Thyroid gland (tissue), 4 donors: ENCODE results near the gene MOG.

Experiments
- CTCF ChIP-seq, 6 experiments: fragments of 200-600 bp in 3 of 6; fragments of 450-650 bp in 3 of 6; sonication (generic) in 3 of 6; IDR thresholded peaks; one replicate each; pipeline ENCODE4 v1.5.1; 2016 to 2019; ENCODE audit warnings: antibody characterized with exemption in 6 of 6, mild to moderate bottlenecking in 2 of 6, inconsistent platforms in 1 of 6, moderate library complexity in 1 of 6
- POLR2A ChIP-seq, 2 donors: fragments of 450-650 bp; IDR thresholded peaks; one replicate each; pipeline ENCODE4 v1.6.1; 2017; ENCODE audit warnings: antibody characterized with exemption in 2 of 2, mild to moderate bottlenecking in 2 of 2, moderate library complexity in 1 of 2

DNA sequence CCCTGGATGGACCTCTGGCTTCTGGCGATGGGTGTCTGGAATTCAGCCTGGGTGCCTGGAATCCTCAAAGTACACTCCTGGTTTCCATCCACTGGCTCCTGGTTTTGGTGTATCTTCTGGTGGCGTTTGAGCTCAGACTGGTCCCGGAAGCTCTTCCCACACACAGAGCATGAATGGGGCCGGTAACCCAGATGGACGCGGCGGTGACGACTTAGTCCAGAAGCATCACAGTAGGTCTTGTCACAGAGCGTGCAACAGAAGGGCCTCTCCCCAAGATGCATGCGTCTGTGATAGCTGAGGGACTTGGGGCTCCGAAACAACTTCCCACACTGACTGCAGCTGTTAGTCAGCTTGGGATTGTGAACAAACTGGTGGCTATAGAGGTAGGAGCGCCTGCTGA, 16.3 kb downstream of the MOG start:
- TF ChIP-seq POLR2A (IDR thresholded peaks at IDR 0.05) (no peak), CTCF (IDR thresholded peaks at IDR 0.05) (no peak)
